Sigmoid colon (tissue), 4 donors: ENCODE data around the gene CPS1.

Source experiments
- CTCF ChIP-seq, 4 experiments: fragments of 450-650 bp in 3 of 4; fragments of 200-600 bp in 1 of 4; IDR thresholded peaks; one replicate each; pipeline ENCODE4 v1.5.1; 2016 to 2019; ENCODE audit warnings: antibody characterized with exemption in 4 of 4, mild to moderate bottlenecking in 3 of 4, moderate library complexity in 2 of 4
- EP300 ChIP-seq, 4 donors: sonication (generic); formaldehyde crosslinking; IDR thresholded peaks; one replicate each; pipeline ENCODE4 v1.6.1; 2017; ENCODE audit warnings: antibody characterized with exemption in 4 of 4
- POLR2A ChIP-seq, 2 donors: fragments of 450-650 bp; IDR thresholded peaks; one replicate each; pipeline ENCODE4 v1.6.1; 2016; ENCODE audit warnings: antibody characterized with exemption in 2 of 2, mild to moderate bottlenecking in 2 of 2, moderate library complexity in 2 of 2
- POLR2AphosphoS5 ChIP-seq, 4 donors: sonication (generic); formaldehyde crosslinking; IDR thresholded peaks; one replicate each; pipeline ENCODE4 v1.6.1; 2017; ENCODE audit warnings: antibody characterized with exemption in 4 of 4

DNA sequence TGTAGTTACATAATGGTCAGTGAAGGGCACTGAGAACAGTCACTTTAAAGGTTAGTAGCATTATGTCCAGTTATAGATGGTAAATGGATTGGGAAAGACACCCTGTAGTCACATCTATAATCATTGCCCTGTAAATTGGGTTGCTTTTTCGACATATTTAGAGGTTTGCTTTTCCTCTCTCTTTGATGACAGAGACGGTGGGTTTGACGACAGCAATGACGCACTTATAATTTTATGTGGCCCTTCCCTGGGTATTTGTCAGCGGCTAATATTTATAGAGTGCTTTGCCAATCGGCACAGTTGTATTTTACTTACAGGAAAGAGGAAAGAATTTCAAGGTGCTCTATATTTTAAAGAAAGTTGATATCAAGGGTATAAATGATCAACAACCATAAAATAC is 2.8 kb downstream of the CPS1 start:
- no peak for TF ChIP-seq POLR2AphosphoS5 (IDR thresholded peaks at IDR 0.05)
- no peak for TF ChIP-seq CTCF (IDR thresholded peaks at IDR 0.05)
- TF ChIP-seq EP300 (IDR thresholded peaks at IDR 0.05), result no peak
- TF ChIP-seq POLR2A (IDR thresholded peaks at IDR 0.05), result no peak
